Esophagus squamous epithelium (tissue), 5 donors: ENCODE measurements around the gene MS4A18. TPM values are rescaled to one million over a fixed set of nuclear protein-coding genes. Genes with fewer than 3 reads are reported as not detected.

Source experiments
- DNase-seq: peaks from one replicate; lab custom pipeline; 2025; lab: John Stamatoyannopoulos, UW
- H3K27ac ChIP-seq, 4 donors: fragments of 200-600 bp; sonication (generic); one replicate each; pipeline ENCODE4 v1.5.1; 2016 to 2019; ENCODE audit warnings: mild to moderate bottlenecking in 1 of 4
- H3K27me3 ChIP-seq, 4 donors: fragments of 200-600 bp; sonication (generic); 1 replicate in 3 of 4; 2 replicates in 1 of 4; pipeline versions ENCODE4 v1.5.1 to v1.6.0; 2017 to 2021; ENCODE audit warnings: antibody characterized with exemption in 1 of 4
- H3K36me3 ChIP-seq, 3 donors: fragments of 200-600 bp; sonication (generic); one replicate each; pipeline ENCODE4 v1.5.1; 2016 to 2019
- H3K4me1 ChIP-seq, 3 donors: fragments of 200-600 bp; sonication (generic); one replicate each; pipeline ENCODE4 v1.5.1; 2017 to 2019
- H3K4me3 ChIP-seq, 4 donors: fragments of 200-600 bp; sonication (generic); 1 replicate in 3 of 4; 2 replicates in 1 of 4; pipeline ENCODE4 v1.5.1; 2016 to 2019; ENCODE audit warnings: mild to moderate bottlenecking in 2 of 4, moderate library complexity in 1 of 4
- H3K9me3 ChIP-seq, 3 donors: fragments of 200-600 bp; sonication (generic); one replicate each; pipeline ENCODE4 v1.5.1; 2016 to 2019
- POLR2A ChIP-seq, 4 donors: fragments of 450-650 bp; IDR thresholded peaks; one replicate each; pipeline ENCODE4 v1.6.1; 2017; ENCODE audit warnings: antibody characterized with exemption in 4 of 4, mild to moderate bottlenecking in 4 of 4, moderate library complexity in 3 of 4
- WGBS, 2 donors: methylation state at CpG; one replicate each; pipeline ENCODE4 v1.1.5; 2018; 5-methylcytosine and 5-hydroxymethylcytosine counted together
- intact Hi-C: fragments of 100-400 bp; cut with DNase I; formaldehyde crosslinking; loops from one replicate; pipeline ENCODE4 v1.15.0; 2022
- total RNA-seq, 4 donors: library from RNA; depleted of rRNA; stranded (reverse); fragments of >200 nt; gene quantifications; one replicate each; pipeline ENCODE4 v1.1.0, GENCODE V29; 2016
- TF ChIP-seq, protein P1 (sequence below), 6 experiments: fragments of 450-650 bp in 4 of 6; fragments of 200-600 bp in 2 of 6; sonication (generic) in 2 of 6; IDR thresholded peaks; one replicate each; pipeline ENCODE4 v1.5.1; 2016 to 2019; ENCODE audit warnings: antibody characterized with exemption in 6 of 6, mild to moderate bottlenecking in 4 of 6, moderate library complexity in 4 of 6
- donor health status: DM: yes; HTN: yes; CAD: no.

The MS4A18 gene
- total RNA-seq, 4 donors from 2014 or later, result not detected

- no peak overlapping the region for H3K4me3 ChIP-seq
- H3K27ac ChIP-seq, result no peak overlapping the region
- H3K9me3 ChIP-seq, result no peaks in the 10 kb centered on the region
- WGBS, 2 donors, result no CpG with 5 or more reads among the region's 4 CpGs
- TF ChIP-seq, protein P1, sequence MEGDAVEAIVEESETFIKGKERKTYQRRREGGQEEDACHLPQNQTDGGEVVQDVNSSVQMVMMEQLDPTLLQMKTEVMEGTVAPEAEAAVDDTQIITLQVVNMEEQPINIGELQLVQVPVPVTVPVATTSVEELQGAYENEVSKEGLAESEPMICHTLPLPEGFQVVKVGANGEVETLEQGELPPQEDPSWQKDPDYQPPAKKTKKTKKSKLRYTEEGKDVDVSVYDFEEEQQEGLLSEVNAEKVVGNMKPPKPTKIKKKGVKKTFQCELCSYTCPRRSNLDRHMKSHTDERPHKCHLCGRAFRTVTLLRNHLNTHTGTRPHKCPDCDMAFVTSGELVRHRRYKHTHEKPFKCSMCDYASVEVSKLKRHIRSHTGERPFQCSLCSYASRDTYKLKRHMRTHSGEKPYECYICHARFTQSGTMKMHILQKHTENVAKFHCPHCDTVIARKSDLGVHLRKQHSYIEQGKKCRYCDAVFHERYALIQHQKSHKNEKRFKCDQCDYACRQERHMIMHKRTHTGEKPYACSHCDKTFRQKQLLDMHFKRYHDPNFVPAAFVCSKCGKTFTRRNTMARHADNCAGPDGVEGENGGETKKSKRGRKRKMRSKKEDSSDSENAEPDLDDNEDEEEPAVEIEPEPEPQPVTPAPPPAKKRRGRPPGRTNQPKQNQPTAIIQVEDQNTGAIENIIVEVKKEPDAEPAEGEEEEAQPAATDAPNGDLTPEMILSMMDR (IDR thresholded peaks at IDR 0.05), result no peak
- no peak for TF ChIP-seq POLR2A (IDR thresholded peaks at IDR 0.05)
- H3K36me3 ChIP-seq, result no peaks in the 10 kb centered on the region
- intact Hi-C loops, result no loop called here
- no peaks in the 10 kb centered on the region for H3K27me3 ChIP-seq
- no peak for DNase-seq
- peaks cover 0 to 13% (median 3%) of the 10 kb centered on the region in 3 donors for H3K4me1 ChIP-seq
Measured at GRCh38 chr11:60776167-60776566, 51.6 kb downstream of the MS4A18 start.

DNA sequence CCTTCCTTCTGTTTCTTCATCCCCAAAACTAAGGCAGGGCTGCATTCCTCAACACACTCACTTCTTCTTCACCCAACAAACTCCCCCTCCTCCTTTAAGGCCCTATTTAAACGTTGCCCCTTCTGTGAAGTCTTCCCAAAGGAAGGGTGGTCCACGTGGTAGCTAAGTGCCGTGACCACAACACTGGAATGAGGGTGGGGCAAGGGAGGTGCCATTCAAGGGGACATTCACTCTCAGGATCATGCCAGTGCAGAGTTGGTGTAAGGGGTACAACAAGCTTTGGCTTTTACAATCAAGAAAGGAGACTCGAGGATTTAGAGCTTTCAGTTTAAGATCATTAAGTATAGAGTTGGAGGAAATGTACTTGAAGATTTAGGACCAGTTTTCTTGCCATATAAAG, 52.6 kb downstream of the MS4A18 start:
- no peak for DNase-seq
- intact Hi-C loops, result no loop called here
- no peak overlapping the region for H3K4me3 ChIP-seq
- no peak overlapping the region for H3K27ac ChIP-seq
- 35 to 46% methylated on average over 4 of the region's 4 CpGs for whole genome bisulfite sequencing, 2 donors
- no peaks in the 10 kb centered on the region for H3K27me3 ChIP-seq
- H3K36me3 ChIP-seq, result no peaks in the 10 kb centered on the region
- TF ChIP-seq, protein P1 (IDR thresholded peaks at IDR 0.05), result no peak
- no peak for TF ChIP-seq POLR2A (IDR thresholded peaks at IDR 0.05)
- H3K4me1 ChIP-seq, result peaks cover 0 to 13% (median 3%) of the 10 kb centered on the region in 3 donors
- no peaks in the 10 kb centered on the region for H3K9me3 ChIP-seq

DNA sequence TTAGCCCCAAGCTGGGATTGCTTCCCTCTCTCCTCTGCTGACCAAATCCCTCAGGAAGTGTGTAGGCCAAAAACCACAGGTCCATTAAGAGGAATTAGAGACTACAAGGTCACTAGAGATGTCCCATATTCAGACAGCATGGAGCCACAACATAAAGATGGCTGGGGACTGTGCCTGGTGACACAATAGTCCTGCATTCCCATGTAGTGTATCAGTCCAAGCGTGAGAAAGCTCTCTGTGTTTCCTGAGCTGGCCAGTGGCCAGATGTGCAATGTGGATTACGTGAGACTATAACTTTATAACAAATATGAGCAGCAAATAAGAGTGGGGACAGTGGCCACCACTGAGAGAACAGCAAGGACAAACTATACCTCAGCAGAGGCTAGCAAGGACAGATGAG, 53.1 kb downstream of the MS4A18 start:
- DNase-seq, result no peak
- Histone ChIP-seq H3K36me3 (no peaks in the 10 kb centered on the region), H3K9me3 (no peaks in the 10 kb centered on the region), H3K4me3 (no peak overlapping the region), H3K27me3 (no peaks in the 10 kb centered on the region), H3K4me1 (peaks cover 0 to 13% (median 3%) of the 10 kb centered on the region in 3 donors), H3K27ac (no peak overlapping the region)
- no peak for TF ChIP-seq POLR2A (IDR thresholded peaks at IDR 0.05)
- TF ChIP-seq, protein P1 (IDR thresholded peaks at IDR 0.05), result no peak
- intact Hi-C loops, result no loop called here
- WGBS, 2 donors, result 28 to 32% methylated on average over 2 of the region's 2 CpGs

- intact Hi-C loops, result no loop called here
- Histone ChIP-seq H3K4me3 (no peak overlapping the region), H3K4me1 (peaks cover 0 to 11% (median 3%) of the 10 kb centered on the region in 3 donors), H3K9me3 (no peaks in the 10 kb centered on the region), H3K27ac (no peak overlapping the region), H3K27me3 (no peaks in the 10 kb centered on the region), H3K36me3 (no peaks in the 10 kb centered on the region)
- TF ChIP-seq POLR2A (IDR thresholded peaks at IDR 0.05), result no peak
- TF ChIP-seq, protein P1 (IDR thresholded peaks at IDR 0.05), result no peak
- WGBS, 2 donors, result 30 to 77% methylated on average over 1 to 2 of the region's 2 CpGs
- no peak for DNase-seq
Measured at GRCh38 chr11:60780065-60780464, 55.5 kb downstream of the MS4A18 start.

- DNase-seq, result no peak
- intact Hi-C loops, result no loop called here
- Histone ChIP-seq H3K27me3 (no peaks in the 10 kb centered on the region), H3K9me3 (no peaks in the 10 kb centered on the region), H3K4me1 (peaks cover 0 to 9% (median under 1%) of the 10 kb centered on the region in 3 donors), H3K36me3 (no peaks in the 10 kb centered on the region), H3K27ac (no peak overlapping the region), H3K4me3 (no peak overlapping the region)
- TF ChIP-seq, protein P1 (IDR thresholded peaks at IDR 0.05), result no peak
- no peak for TF ChIP-seq POLR2A (IDR thresholded peaks at IDR 0.05)
Measured at GRCh38 chr11:60780774-60781173, 56.3 kb downstream of the MS4A18 start.
